Measurements from ENCODE around the gene RBBP5.

RBBP5 gene

GRCh38 chr1:205072881-205073280 is 48.9 kb downstream of the RBBP5 start:
- DNase-seq = no peak

- no peak for DNase-seq
Measured at GRCh38 chr1:205072286-205072685, 49.5 kb downstream of the RBBP5 start.

GRCh38 chr1:205071801-205072200 is 50.0 kb downstream of the RBBP5 start:
- no peak for DNase-seq

- DNase-seq = no peak
Measured at GRCh38 chr1:205071028-205071409, 50.8 kb downstream of the RBBP5 start.

- DNase-seq = no peak
Measured at GRCh38 chr1:205069371-205070125, 52.2 kb downstream of the RBBP5 start.

- no peak for DNase-seq
Measured at GRCh38 chr1:205068457-205069040, 53.2 kb downstream of the RBBP5 start.

- no peak for DNase-seq
Measured at GRCh38 chr1:205068001-205068400, 53.8 kb downstream of the RBBP5 start.

GRCh38 chr1:205067031-205067430 is 54.7 kb downstream of the RBBP5 start:
- no peak for DNase-seq

- no peak for DNase-seq
Measured at GRCh38 chr1:205066141-205066818, 55.5 kb downstream of the RBBP5 start.

- no peak for DNase-seq
Measured at GRCh38 chr1:205065666-205066065, 56.1 kb downstream of the RBBP5 start.

- no peak for DNase-seq
Measured at GRCh38 chr1:205064741-205065316, 56.9 kb downstream of the RBBP5 start.

GRCh38 chr1:205064301-205064700 is 57.5 kb downstream of the RBBP5 start:
- no peak for DNase-seq

GRCh38 chr1:205062895-205063294 is 58.9 kb downstream of the RBBP5 start:
- no peak for DNase-seq

GRCh38 chr1:205062319-205062718 is 59.5 kb downstream of the RBBP5 start:
- DNase-seq = no peak

- no peak for DNase-seq
Measured at GRCh38 chr1:205061665-205062069, 60.1 kb downstream of the RBBP5 start.

- DNase-seq = no peak
Measured at GRCh38 chr1:205061227-205061626, 60.6 kb downstream of the RBBP5 start.

- no peak for DNase-seq
Measured at GRCh38 chr1:205060746-205061145, 61.0 kb downstream of the RBBP5 start.

GRCh38 chr1:205059660-205060059 is 62.1 kb downstream of the RBBP5 start:
- no peak for DNase-seq

- no peak for DNase-seq
Measured at GRCh38 chr1:205058853-205059252, 62.9 kb downstream of the RBBP5 start.

GRCh38 chr1:205057808-205058575 is 63.8 kb downstream of the RBBP5 start:
- no peak for DNase-seq

GRCh38 chr1:205056956-205057568 is 64.7 kb downstream of the RBBP5 start:
- DNase-seq = no peak

- no peak for DNase-seq
Measured at GRCh38 chr1:205056188-205056611, 65.6 kb downstream of the RBBP5 start.

- DNase-seq = no peak
Measured at GRCh38 chr1:205054013-205054412, 67.8 kb downstream of the RBBP5 start.
